ENCODE data around the gene PRRX2. TPM values are rescaled to one million over a fixed set of nuclear protein-coding genes. Genes with fewer than 3 reads are reported as not detected.

PRRX2 gene
- polyA plus RNA-seq, 1 donor (not counting 4 experiments of a cell fraction or from before 2014, with no cell fraction given), result not detected

GRCh38 chr9:129676287-129676686 lies 10.8 kb downstream of the PRRX2 start:
- no peak overlapping the region for H3K4me3 ChIP-seq (ENCODE audit: control insufficient read depth in 2 of 3, extremely low read depth in 1 of 3, insufficient read depth in 2 of 3, low read depth in 1 of 3, low read length in 3 of 3)
- H3K4me1 ChIP-seq (ENCODE audit: control insufficient read depth, extremely low read depth, insufficient read depth, low read length), result peaks cover 3% of the 10 kb centered on the region
- dilution Hi-C loops (cut with MboI; ENCODE audit: extremely low pct_ligation_motif_present, low sequenced_read_pairs), result no loop called here
- H2AFZ ChIP-seq (ENCODE audit: control insufficient read depth, low read length), result no peak overlapping the region
- no peaks in the 10 kb centered on the region for H4K20me1 ChIP-seq (ENCODE audit: control insufficient read depth, extremely low read depth, insufficient read depth, low read length)
- no peaks in the 10 kb centered on the region for H3K9me3 ChIP-seq (ENCODE audit: control insufficient read depth, low read depth, low read length)
- H3K27me3 ChIP-seq (ENCODE audit: control insufficient read depth, extremely low read depth, insufficient read depth, low read length), result peaks cover 29% of the 10 kb centered on the region
- DNase-seq (ENCODE audit: low read depth, low spot score), result no peak
- no peaks in the 10 kb centered on the region for H3K79me2 ChIP-seq (ENCODE audit: control insufficient read depth, insufficient read depth, low read length)
- no peaks in the 10 kb centered on the region for H3K9me1 ChIP-seq (ENCODE audit: control insufficient read depth, extremely low read depth, insufficient read depth, low read length)
- H3K4me2 ChIP-seq (ENCODE audit: control insufficient read depth, extremely low read depth, insufficient read depth, low read depth, low read length), result no peak overlapping the region
- no peak for FAIRE-seq
- H3K36me3 ChIP-seq (ENCODE audit: control insufficient read depth in 2 of 2, extremely low read depth in 1 of 2, insufficient read depth in 2 of 2, low read length in 2 of 2), result no peaks in the 10 kb centered on the region
- TF ChIP-seq, protein P1, sequence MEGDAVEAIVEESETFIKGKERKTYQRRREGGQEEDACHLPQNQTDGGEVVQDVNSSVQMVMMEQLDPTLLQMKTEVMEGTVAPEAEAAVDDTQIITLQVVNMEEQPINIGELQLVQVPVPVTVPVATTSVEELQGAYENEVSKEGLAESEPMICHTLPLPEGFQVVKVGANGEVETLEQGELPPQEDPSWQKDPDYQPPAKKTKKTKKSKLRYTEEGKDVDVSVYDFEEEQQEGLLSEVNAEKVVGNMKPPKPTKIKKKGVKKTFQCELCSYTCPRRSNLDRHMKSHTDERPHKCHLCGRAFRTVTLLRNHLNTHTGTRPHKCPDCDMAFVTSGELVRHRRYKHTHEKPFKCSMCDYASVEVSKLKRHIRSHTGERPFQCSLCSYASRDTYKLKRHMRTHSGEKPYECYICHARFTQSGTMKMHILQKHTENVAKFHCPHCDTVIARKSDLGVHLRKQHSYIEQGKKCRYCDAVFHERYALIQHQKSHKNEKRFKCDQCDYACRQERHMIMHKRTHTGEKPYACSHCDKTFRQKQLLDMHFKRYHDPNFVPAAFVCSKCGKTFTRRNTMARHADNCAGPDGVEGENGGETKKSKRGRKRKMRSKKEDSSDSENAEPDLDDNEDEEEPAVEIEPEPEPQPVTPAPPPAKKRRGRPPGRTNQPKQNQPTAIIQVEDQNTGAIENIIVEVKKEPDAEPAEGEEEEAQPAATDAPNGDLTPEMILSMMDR (optimal IDR thresholded peaks at IDR 0.05 in 1 of 3, IDR thresholded peaks at IDR 0.05 in 1 of 3, conservative IDR thresholded peaks at IDR 0.05 in 1 of 3; ENCODE audit: extremely low read depth in 1 of 3, insufficient read depth in 2 of 3, low read length in 3 of 3), result no peak
- no peak for TF ChIP-seq EZH2 (IDR thresholded peaks at IDR 0.05; ENCODE audit: low read length)
- H3K9ac ChIP-seq (ENCODE audit: control insufficient read depth, extremely low read depth, insufficient read depth, low read length), result no peak overlapping the region
- no peak overlapping the region for H3K27ac ChIP-seq (ENCODE audit: control insufficient read depth, insufficient read depth, low read length)

- Histone ChIP-seq H3K9ac (ENCODE audit: control insufficient read depth, extremely low read depth, insufficient read depth, low read length) (no peak overlapping the region), H3K9me3 (ENCODE audit: control insufficient read depth, low read depth, low read length) (no peaks in the 10 kb centered on the region), H3K27me3 (ENCODE audit: control insufficient read depth, extremely low read depth, insufficient read depth, low read length) (peaks cover 29% of the 10 kb centered on the region), H3K4me3 (ENCODE audit: control insufficient read depth in 2 of 3, extremely low read depth in 1 of 3, insufficient read depth in 2 of 3, low read depth in 1 of 3, low read length in 3 of 3) (no peak overlapping the region), H3K27ac (ENCODE audit: control insufficient read depth, insufficient read depth, low read length) (no peak overlapping the region), H3K4me2 (ENCODE audit: control insufficient read depth, extremely low read depth, insufficient read depth, low read depth, low read length) (no peak overlapping the region), H2AFZ (ENCODE audit: control insufficient read depth, low read length) (no peak overlapping the region), H3K4me1 (ENCODE audit: control insufficient read depth, extremely low read depth, insufficient read depth, low read length) (peaks cover 2% of the 10 kb centered on the region), H3K36me3 (ENCODE audit: control insufficient read depth in 2 of 2, extremely low read depth in 1 of 2, insufficient read depth in 2 of 2, low read length in 2 of 2) (no peaks in the 10 kb centered on the region), H4K20me1 (ENCODE audit: control insufficient read depth, extremely low read depth, insufficient read depth, low read length) (no peaks in the 10 kb centered on the region), H3K9me1 (ENCODE audit: control insufficient read depth, extremely low read depth, insufficient read depth, low read length) (no peaks in the 10 kb centered on the region), H3K79me2 (ENCODE audit: control insufficient read depth, insufficient read depth, low read length) (no peaks in the 10 kb centered on the region)
- DNase-seq (ENCODE audit: low read depth, low spot score) (no peak), FAIRE-seq (no peak)
- dilution Hi-C loops (cut with MboI; ENCODE audit: extremely low pct_ligation_motif_present, low sequenced_read_pairs), result no loop called here
- TF ChIP-seq EZH2 (IDR thresholded peaks at IDR 0.05; ENCODE audit: low read length), result no peak
- TF ChIP-seq, protein P1 (optimal IDR thresholded peaks at IDR 0.05 in 1 of 3, IDR thresholded peaks at IDR 0.05 in 1 of 3, conservative IDR thresholded peaks at IDR 0.05 in 1 of 3; ENCODE audit: extremely low read depth in 1 of 3, insufficient read depth in 2 of 3, low read length in 3 of 3), result no peak
Observed at GRCh38 chr9:129676975-129677374, 11.5 kb downstream of the PRRX2 start.
